SK-N-SH (cell line): ENCODE measurements around the gene NDUFA3.

Source experiments
- EP300 ChIP-seq, 2 experiments: IDR thresholded peaks; 2 replicates each; pipeline versions ENCODE4 v1.4.0 to v1.6.1; 2012; ENCODE audit warnings: borderline replicate concordance in 1 of 2, low read depth in 1 of 2, low read length in 1 of 2
- EZH2phosphoT487 ChIP-seq: fragments of 200-600 bp; sonication (generic); IDR thresholded peaks from 2 replicates; pipeline ENCODE4 v1.6.1; 2017; ENCODE audit warnings: low read depth, mixed run types, mild to moderate bottlenecking, antibody characterized with exemption, moderate library complexity, borderline replicate concordance
- FOXM1 ChIP-seq: IDR thresholded peaks from 2 replicates; pipeline ENCODE4 v1.4.0; 2012; ENCODE audit warnings: low read depth, mild to moderate bottlenecking
- MXI1 ChIP-seq: IDR thresholded peaks from 2 replicates; pipeline ENCODE4 v1.6.1; 2012; ENCODE audit warnings: mild to moderate bottlenecking, low read depth, low read length, improper control_type of control experiment
- POLR2AphosphoS5 ChIP-seq: IDR thresholded peaks from 2 replicates; pipeline ENCODE4 v1.6.1; 2012; ENCODE audit warnings: low read depth, low read length
- RAD21 ChIP-seq: IDR thresholded peaks from 2 replicates; pipeline ENCODE4 v1.6.1; 2012; ENCODE audit warnings: mild to moderate bottlenecking, low read length
- TAF1 ChIP-seq: IDR thresholded peaks from 2 replicates; pipeline ENCODE4 v1.6.1; 2012; ENCODE audit warnings: low read depth, mild to moderate bottlenecking, low read length, moderate library complexity, borderline replicate concordance
- TF ChIP-seq, protein P1 (sequence below): fragments of 200-600 bp; sonication (generic); IDR thresholded peaks from 2 replicates; pipeline ENCODE4 v1.6.1; 2017; ENCODE audit warnings: antibody characterized with exemption, mild to moderate bottlenecking, moderate library complexity
- TF ChIP-seq, protein P2 (sequence below): fragments of 150-350 bp; IDR thresholded peaks from 2 replicates; pipeline ENCODE4 v1.6.1; 2017; ENCODE audit warnings: antibody characterized with exemption, low read length, low read depth, borderline replicate concordance
- TF ChIP-seq, protein P3 (sequence below): IDR thresholded peaks from 2 replicates; pipeline ENCODE4 v1.6.1; 2012; ENCODE audit warnings: mild to moderate bottlenecking, low read depth, low read length, moderate library complexity
- TF ChIP-seq, protein P4 (sequence below): IDR thresholded peaks from 2 replicates; pipeline ENCODE4; 2012

DNA sequence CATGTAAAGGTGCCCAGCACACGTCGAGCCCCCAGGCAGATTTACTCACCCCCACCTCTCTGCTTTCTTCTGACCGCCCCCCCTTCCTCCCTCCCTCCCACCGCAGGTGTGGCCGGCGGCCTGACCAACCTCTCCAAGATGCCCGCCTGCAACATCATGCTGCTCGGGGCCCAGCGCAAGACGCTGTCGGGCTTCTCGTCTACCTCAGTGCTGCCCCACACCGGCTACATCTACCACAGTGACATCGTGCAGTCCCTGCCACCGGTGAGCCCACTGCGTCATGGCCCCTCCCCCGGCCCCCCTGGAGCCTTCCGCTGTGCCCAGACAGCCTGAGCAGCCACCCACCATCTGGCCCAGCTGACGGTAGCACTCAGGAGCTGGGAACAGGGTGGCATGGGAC lies 21.7 kb downstream of the NDUFA3 start:
- TF ChIP-seq, protein P1, sequence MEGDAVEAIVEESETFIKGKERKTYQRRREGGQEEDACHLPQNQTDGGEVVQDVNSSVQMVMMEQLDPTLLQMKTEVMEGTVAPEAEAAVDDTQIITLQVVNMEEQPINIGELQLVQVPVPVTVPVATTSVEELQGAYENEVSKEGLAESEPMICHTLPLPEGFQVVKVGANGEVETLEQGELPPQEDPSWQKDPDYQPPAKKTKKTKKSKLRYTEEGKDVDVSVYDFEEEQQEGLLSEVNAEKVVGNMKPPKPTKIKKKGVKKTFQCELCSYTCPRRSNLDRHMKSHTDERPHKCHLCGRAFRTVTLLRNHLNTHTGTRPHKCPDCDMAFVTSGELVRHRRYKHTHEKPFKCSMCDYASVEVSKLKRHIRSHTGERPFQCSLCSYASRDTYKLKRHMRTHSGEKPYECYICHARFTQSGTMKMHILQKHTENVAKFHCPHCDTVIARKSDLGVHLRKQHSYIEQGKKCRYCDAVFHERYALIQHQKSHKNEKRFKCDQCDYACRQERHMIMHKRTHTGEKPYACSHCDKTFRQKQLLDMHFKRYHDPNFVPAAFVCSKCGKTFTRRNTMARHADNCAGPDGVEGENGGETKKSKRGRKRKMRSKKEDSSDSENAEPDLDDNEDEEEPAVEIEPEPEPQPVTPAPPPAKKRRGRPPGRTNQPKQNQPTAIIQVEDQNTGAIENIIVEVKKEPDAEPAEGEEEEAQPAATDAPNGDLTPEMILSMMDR, result no peak
- TF ChIP-seq MXI1 (no peak), POLR2AphosphoS5 (no peak), EZH2phosphoT487 (no peak), EP300 (IDR thresholded peaks at IDR 0.05; ENCODE audit: borderline replicate concordance in 1 of 2, low read depth in 1 of 2, low read length in 1 of 2) (no peak), FOXM1 (no peak), TAF1 (no peak), RAD21 (no peak)
- TF ChIP-seq, protein P2, sequence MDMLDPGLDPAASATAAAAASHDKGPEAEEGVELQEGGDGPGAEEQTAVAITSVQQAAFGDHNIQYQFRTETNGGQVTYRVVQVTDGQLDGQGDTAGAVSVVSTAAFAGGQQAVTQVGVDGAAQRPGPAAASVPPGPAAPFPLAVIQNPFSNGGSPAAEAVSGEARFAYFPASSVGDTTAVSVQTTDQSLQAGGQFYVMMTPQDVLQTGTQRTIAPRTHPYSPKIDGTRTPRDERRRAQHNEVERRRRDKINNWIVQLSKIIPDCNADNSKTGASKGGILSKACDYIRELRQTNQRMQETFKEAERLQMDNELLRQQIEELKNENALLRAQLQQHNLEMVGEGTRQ, result no peak
- TF ChIP-seq, protein P3, sequence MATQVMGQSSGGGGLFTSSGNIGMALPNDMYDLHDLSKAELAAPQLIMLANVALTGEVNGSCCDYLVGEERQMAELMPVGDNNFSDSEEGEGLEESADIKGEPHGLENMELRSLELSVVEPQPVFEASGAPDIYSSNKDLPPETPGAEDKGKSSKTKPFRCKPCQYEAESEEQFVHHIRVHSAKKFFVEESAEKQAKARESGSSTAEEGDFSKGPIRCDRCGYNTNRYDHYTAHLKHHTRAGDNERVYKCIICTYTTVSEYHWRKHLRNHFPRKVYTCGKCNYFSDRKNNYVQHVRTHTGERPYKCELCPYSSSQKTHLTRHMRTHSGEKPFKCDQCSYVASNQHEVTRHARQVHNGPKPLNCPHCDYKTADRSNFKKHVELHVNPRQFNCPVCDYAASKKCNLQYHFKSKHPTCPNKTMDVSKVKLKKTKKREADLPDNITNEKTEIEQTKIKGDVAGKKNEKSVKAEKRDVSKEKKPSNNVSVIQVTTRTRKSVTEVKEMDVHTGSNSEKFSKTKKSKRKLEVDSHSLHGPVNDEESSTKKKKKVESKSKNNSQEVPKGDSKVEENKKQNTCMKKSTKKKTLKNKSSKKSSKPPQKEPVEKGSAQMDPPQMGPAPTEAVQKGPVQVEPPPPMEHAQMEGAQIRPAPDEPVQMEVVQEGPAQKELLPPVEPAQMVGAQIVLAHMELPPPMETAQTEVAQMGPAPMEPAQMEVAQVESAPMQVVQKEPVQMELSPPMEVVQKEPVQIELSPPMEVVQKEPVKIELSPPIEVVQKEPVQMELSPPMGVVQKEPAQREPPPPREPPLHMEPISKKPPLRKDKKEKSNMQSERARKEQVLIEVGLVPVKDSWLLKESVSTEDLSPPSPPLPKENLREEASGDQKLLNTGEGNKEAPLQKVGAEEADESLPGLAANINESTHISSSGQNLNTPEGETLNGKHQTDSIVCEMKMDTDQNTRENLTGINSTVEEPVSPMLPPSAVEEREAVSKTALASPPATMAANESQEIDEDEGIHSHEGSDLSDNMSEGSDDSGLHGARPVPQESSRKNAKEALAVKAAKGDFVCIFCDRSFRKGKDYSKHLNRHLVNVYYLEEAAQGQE, result no peak
- TF ChIP-seq, protein P4, sequence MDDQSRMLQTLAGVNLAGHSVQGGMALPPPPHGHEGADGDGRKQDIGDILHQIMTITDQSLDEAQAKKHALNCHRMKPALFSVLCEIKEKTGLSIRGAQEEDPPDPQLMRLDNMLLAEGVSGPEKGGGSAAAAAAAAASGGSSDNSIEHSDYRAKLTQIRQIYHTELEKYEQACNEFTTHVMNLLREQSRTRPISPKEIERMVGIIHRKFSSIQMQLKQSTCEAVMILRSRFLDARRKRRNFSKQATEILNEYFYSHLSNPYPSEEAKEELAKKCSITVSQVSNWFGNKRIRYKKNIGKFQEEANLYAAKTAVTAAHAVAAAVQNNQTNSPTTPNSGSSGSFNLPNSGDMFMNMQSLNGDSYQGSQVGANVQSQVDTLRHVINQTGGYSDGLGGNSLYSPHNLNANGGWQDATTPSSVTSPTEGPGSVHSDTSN, result no peak
